ENCODE data around the gene FNTB. TPM values are rescaled to one million over a fixed set of nuclear protein-coding genes. Genes with fewer than 3 reads are reported as not detected.

Gene FNTB
- total and polyA plus RNA-seq, 2 of the 13 experiments (the other 11 are each of a cell fraction or from before 2014, with no cell fraction given): 23.6 to 28.5 TPM

DNA sequence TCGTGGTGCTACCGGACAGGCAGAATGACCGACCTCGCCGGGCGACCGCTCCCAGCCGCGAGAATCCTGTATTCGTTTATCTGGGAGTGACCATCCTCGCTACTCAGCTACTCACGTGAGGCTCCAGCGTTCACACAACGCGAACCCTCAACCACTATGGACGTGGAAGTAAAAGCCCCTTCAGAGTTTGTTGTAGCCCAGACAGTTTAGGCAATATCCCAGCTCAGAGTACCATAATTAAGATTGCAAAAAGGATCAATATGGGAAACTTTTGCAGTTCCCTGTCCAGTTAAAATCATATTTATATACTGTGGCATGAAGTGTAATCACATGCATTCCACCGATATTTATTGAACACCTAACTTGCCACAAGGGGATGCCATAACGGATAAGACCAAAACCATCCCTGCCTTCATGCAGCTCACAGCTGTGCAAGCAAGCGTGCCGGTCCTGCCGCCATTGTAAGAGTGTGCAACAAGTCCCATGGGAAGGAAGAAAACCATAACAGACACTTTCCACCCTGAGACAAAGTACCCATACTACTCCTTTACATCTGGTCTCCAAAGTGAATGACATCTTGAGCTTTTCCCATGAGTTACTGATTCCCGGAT is 116.6 kb downstream of the FNTB start:
- peak; percentile 26 for FAIRE-seq
- H3K9ac ChIP-seq (ENCODE audit: insufficient read depth, low read depth, low read length): peak overlapping the region; percentile 56
- TF ChIP-seq KMT2A (CRISPR knock-in tag; IDR thresholded peaks at IDR 0.05) (0 out of 2 replicates have a peak, but pooled peaks have one; percentile 3), ZNF788 (CRISPR knock-in tag; IDR thresholded peaks at IDR 0.05; ENCODE audit: borderline replicate concordance) (0 out of 2 replicates have a peak, but pooled peaks have one; percentile 31), U2AF2 (IDR thresholded peaks at IDR 0.05; ENCODE audit: low read depth, low read length) (no peak), ZNF136 (CRISPR knock-in tag; IDR thresholded peaks at IDR 0.05; ENCODE audit: low read depth) (0 out of 2 replicates have a peak, but pooled peaks have one; percentile 25), XRCC5 (optimal IDR thresholded peaks at IDR 0.05; ENCODE audit: low read length) (peak; percentile 5), NONO (IDR thresholded peaks at IDR 0.05) (no peak), NONO (CRISPR knock-in tag; conservative IDR thresholded peaks at IDR 0.05) (peak; percentile 44; the same call in 1 of the 2 replicates), TFAP4 (IDR thresholded peaks at IDR 0.05; ENCODE audit: borderline replicate concordance, low read depth) (peak; percentile 78), FOXA1 (IDR thresholded peaks at IDR 0.05) (no peak), FOXA1 (CRISPR knock-in tag; IDR thresholded peaks at IDR 0.05) (peak; percentile 17; the same call in 1 of the 2 replicates), ZNF383 (CRISPR knock-in tag; IDR thresholded peaks at IDR 0.05; ENCODE audit: borderline replicate concordance) (no peak), YY1 (IDR thresholded peaks at IDR 0.05; ENCODE audit: insufficient read depth, insufficient replicate concordance, low read depth, low read length) (peak; percentile 59), ZSCAN21 (CRISPR knock-in tag; IDR thresholded peaks at IDR 0.05; ENCODE audit: borderline replicate concordance) (0 out of 2 replicates have a peak, but pooled peaks have one; percentile 42), ZNF572 (CRISPR knock-in tag; IDR thresholded peaks at IDR 0.05) (no peak), ZNF644 (CRISPR knock-in tag; IDR thresholded peaks at IDR 0.05; ENCODE audit: low read depth) (peak; percentile 82), ZMAT3 (CRISPR knock-in tag; conservative IDR thresholded peaks at IDR 0.05) (0 out of 2 replicates have a peak, but pooled peaks have one; percentile 11), MIER3 (CRISPR knock-in tag; IDR thresholded peaks at IDR 0.05; ENCODE audit: borderline replicate concordance) (no peak), ZNF777 (CRISPR knock-in tag; IDR thresholded peaks at IDR 0.05) (peak; percentile 85), CBX2 (IDR thresholded peaks at IDR 0.05; ENCODE audit: low read depth, low read length) (no peak), CBX2 (CRISPR knock-in tag; IDR thresholded peaks at IDR 0.05; ENCODE audit: low read depth) (no peak), CTCF (CRISPR knock-in tag; IDR thresholded peaks at IDR 0.05) (peak; percentile 50; the same call in 1 of the 2 replicates)
- TF ChIP-seq, protein P1, sequence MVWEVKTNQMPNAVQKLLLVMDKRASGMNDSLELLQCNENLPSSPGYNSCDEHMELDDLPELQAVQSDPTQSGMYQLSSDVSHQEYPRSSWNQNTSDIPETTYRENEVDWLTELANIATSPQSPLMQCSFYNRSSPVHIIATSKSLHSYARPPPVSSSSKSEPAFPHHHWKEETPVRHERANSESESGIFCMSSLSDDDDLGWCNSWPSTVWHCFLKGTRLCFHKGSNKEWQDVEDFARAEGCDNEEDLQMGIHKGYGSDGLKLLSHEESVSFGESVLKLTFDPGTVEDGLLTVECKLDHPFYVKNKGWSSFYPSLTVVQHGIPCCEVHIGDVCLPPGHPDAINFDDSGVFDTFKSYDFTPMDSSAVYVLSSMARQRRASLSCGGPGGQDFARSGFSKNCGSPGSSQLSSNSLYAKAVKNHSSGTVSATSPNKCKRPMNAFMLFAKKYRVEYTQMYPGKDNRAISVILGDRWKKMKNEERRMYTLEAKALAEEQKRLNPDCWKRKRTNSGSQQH (CRISPR knock-in tag; IDR thresholded peaks at IDR 0.05; ENCODE audit: low read depth): 0 out of 2 replicates have a peak, but pooled peaks have one; percentile 5

More for the DNA sequence above, 116.6 kb downstream of the FNTB start:
- Histone ChIP-seq H3K4me3 (replicated peaks in 1 of 3; ENCODE audit: insufficient read depth in 1 of 3, low read depth in 2 of 3, low read length in 3 of 3) (peak overlapping the region; percentile 73 to 80 (median 74)), H3K27me3 (ENCODE audit: control insufficient read depth in 1 of 2, insufficient read depth in 2 of 2, low read length in 2 of 2) (no peaks in the 10 kb centered on the region), H3K4me1 (ENCODE audit: insufficient read depth, low read length) (peaks cover 25% of the 10 kb centered on the region), H3K36me3 (replicated peaks in 1 of 2; ENCODE audit: control insufficient read depth in 1 of 2, insufficient read depth in 2 of 2, low read length in 2 of 2) (peaks cover 0 to 2% of the 10 kb centered on the region in 2 experiments; a peak in 2 of 5 replicates), H3K79me2 (ENCODE audit: insufficient read depth, low read length) (peaks cover 26% of the 10 kb centered on the region), H3K4me2 (ENCODE audit: low read depth, low read length) (peak overlapping the region; percentile 99), H3K9me3 (ENCODE audit: low read length) (no peaks in the 10 kb centered on the region), H4K20me1 (ENCODE audit: insufficient read depth, low read length) (no peaks in the 10 kb centered on the region), H2AFZ (ENCODE audit: low read length) (peak overlapping the region; percentile 84), H3K27ac (ENCODE audit: extremely low read length, insufficient read depth, low read length) (peak overlapping the region; percentile 55)
- in situ Hi-C loops (cut with HindIII; ENCODE audit: extremely low pct_ligation_motif_present, low pct_unique_long_range_greater_than_20kb) (no loop called here), intact Hi-C loops (cut with micrococcal nuclease; ENCODE audit: unreplicated experiment) (loop anchor here (5.0 kb wide), 1 partner anchor 116 kb away; the partner anchor contains the start of gene FNTB)
- TSS peak; percentile 93 for BruUV-seq (replicated peaks)
- ATAC-seq (peak; percentile 8), DNase-seq (ENCODE audit: low spot score) (peak; percentile 24)
- CTCF ChIA-PET (ENCODE audit: low intra/inter-chr PET ratio, low total read pairs): no interaction called here
- 32% methylated on average over 5 of the region's 22 CpGs for whole genome bisulfite sequencing (ENCODE audit: low lambda C conversion rate)
- POLR2A ChIA-PET: interaction anchor here (0.6 to 1.6 kb wide), 11 partner anchors 8 to 1405 kb away, joined by 3 to 5 read pairs (median 3); partner anchors contain the start of genes FNTB, FUT8 and GPHN
